Lower leg skin (tissue), 4 donors: ENCODE measurements around the gene MATN1. TPM values are rescaled to one million over a fixed set of nuclear protein-coding genes. Genes with fewer than 3 reads are reported as not detected.

Source experiments
- DNase-seq, 2 donors: peaks; one replicate each; pipeline ENCODE4 v3.0.0-alpha.2; 2019; ENCODE audit warnings: low spot score in 2 of 2
- H3K4me3 ChIP-seq: fragments of 200-600 bp; sonication (generic); 2 replicates; pipeline ENCODE4 v1.5.1; 2017; ENCODE audit warnings: mild to moderate bottlenecking, low read depth; ENCODE audit not compliant: poor library complexity, severe bottlenecking
- CTCF ChIP-seq, 3 donors: fragments of 450-650 bp; IDR thresholded peaks; one replicate each; pipeline ENCODE4 v1.5.1; 2016; ENCODE audit warnings: antibody characterized with exemption in 3 of 3, mild to moderate bottlenecking in 3 of 3, moderate library complexity in 2 of 3
- POLR2A ChIP-seq, 2 donors: fragments of 450-650 bp; IDR thresholded peaks; one replicate each; pipeline ENCODE4 v1.6.1; 2016 to 2017; ENCODE audit warnings: antibody characterized with exemption in 2 of 2, mild to moderate bottlenecking in 1 of 2, moderate library complexity in 1 of 2
- WGBS, 2 donors: methylation state at CpG; one replicate each; pipeline ENCODE4 v1.1.5; 2018; 5-methylcytosine and 5-hydroxymethylcytosine counted together
- intact Hi-C: fragments of 100-400 bp; cut with DNase I; formaldehyde crosslinking; loops from one replicate; pipeline ENCODE4 v1.15.0; 2023; ENCODE audit warnings: low total_unique reads
- total RNA-seq, 4 donors: library from RNA; depleted of rRNA; stranded (reverse); fragments of >200 nt; gene quantifications; one replicate each; pipeline ENCODE4 v1.1.0, GENCODE V29; 2016

MATN1 gene
- total RNA-seq, 4 donors from 2014 or later, result not detected

GRCh38 chr1:30744060-30744756 is 20.8 kb upstream of the MATN1 start:
- TF ChIP-seq CTCF (IDR thresholded peaks at IDR 0.05), result no peak
- TF ChIP-seq POLR2A (IDR thresholded peaks at IDR 0.05), result no peak
- intact Hi-C loops, result no loop called here
- no peak overlapping the region for H3K4me3 ChIP-seq
- no peak for DNase-seq
- 72 to 88% methylated on average over 7 of the region's 7 CpGs for WGBS, 2 donors

- intact Hi-C loops, result no loop called here
- no peak for DNase-seq
- no peak for TF ChIP-seq POLR2A (IDR thresholded peaks at IDR 0.05)
- TF ChIP-seq CTCF (IDR thresholded peaks at IDR 0.05), result no peak
- no peak overlapping the region for H3K4me3 ChIP-seq
- WGBS, 2 donors, result 37 to 43% methylated on average over 4 of the region's 4 CpGs
Measured at GRCh38 chr1:30743584-30744059, 20.2 kb upstream of the MATN1 start.

GRCh38 chr1:30742963-30743559 is 19.7 kb upstream of the MATN1 start:
- WGBS, 2 donors, result 95 to 97% methylated on average over 3 of the region's 3 CpGs
- TF ChIP-seq CTCF (IDR thresholded peaks at IDR 0.05), result no peak
- H3K4me3 ChIP-seq, result no peak overlapping the region
- intact Hi-C loops, result no loop called here
- no peak for DNase-seq

GRCh38 chr1:30742300-30742962 is 19.0 kb upstream of the MATN1 start:
- 86 to 87% methylated on average over 11 of the region's 11 CpGs for WGBS, 2 donors
- no peak for TF ChIP-seq POLR2A (IDR thresholded peaks at IDR 0.05)
- TF ChIP-seq CTCF (IDR thresholded peaks at IDR 0.05), result no peak
- intact Hi-C loops, result no loop called here
- DNase-seq, result no peak
- no peak overlapping the region for H3K4me3 ChIP-seq

- 64 to 73% methylated on average over 9 to 12 of the region's 12 CpGs for WGBS, 2 donors
- TF ChIP-seq CTCF (IDR thresholded peaks at IDR 0.05) (no peak), POLR2A (IDR thresholded peaks at IDR 0.05) (no peak)
- intact Hi-C loops, result no loop called here
- no peak for DNase-seq
- H3K4me3 ChIP-seq, result no peak overlapping the region
Measured at GRCh38 chr1:30741239-30741894, 18.0 kb upstream of the MATN1 start.
